Measurements from ENCODE around the gene ZBED4. TPM values are rescaled to one million over a fixed set of nuclear protein-coding genes. Genes with fewer than 3 reads are reported as not detected.
A peak's percentile ranks its signal among the peaks of the same experiment; 100 is the strongest.

ZBED4 gene
- total RNA-seq, 1 experiment from 2014 or later = 31.5 TPM

- Histone ChIP-seq H3K9me3 (ENCODE audit: low read depth, low read length, poor library complexity, severe bottlenecking) (no peaks in the 10 kb centered on the region), H3K27ac (ENCODE audit: low read depth, low read length, poor library complexity, severe bottlenecking) (no peak overlapping the region), H3K4me3 (ENCODE audit: low read depth, low read length, poor library complexity, severe bottlenecking) (no peak overlapping the region), H3K4me1 (ENCODE audit: insufficient read depth, low read length, poor library complexity, severe bottlenecking) (peaks cover 17% of the 10 kb centered on the region), H3K27me3 (replicated peaks; ENCODE audit: insufficient read depth, low read depth, low read length, poor library complexity) (no peaks in the 10 kb centered on the region), H3K36me3 (ENCODE audit: insufficient read depth, low read length, poor library complexity, severe bottlenecking) (no peaks in the 10 kb centered on the region)
- BruUV-seq (replicated peaks) = no TSS peak
- TF ChIP-seq CTCF (conservative IDR thresholded peaks at IDR 0.05; ENCODE audit: low read depth, low read length) (no peak), EZH2 (IDR thresholded peaks at IDR 0.05; ENCODE audit: borderline replicate concordance, low read depth, low read length, poor library complexity, severe bottlenecking) (no peak)
- intact Hi-C loops (cut with micrococcal nuclease; ENCODE audit: unreplicated experiment) = no loop called here
- DNase-seq (ENCODE audit: low spot score) = no peak
- ChIA-PET CTCF (no interaction called here), POLR2A (ENCODE audit: low non-redundant PET) (no interaction called here)
Observed at GRCh38 chr22:49922484-49922883, 68.8 kb downstream of the ZBED4 start.

- POLR2A ChIA-PET (ENCODE audit: low non-redundant PET) = no interaction called here
- DNase-seq (ENCODE audit: low spot score) = no peak
- Histone ChIP-seq H3K4me3 (ENCODE audit: low read depth, low read length, poor library complexity, severe bottlenecking) (no peak overlapping the region), H3K36me3 (ENCODE audit: insufficient read depth, low read length, poor library complexity, severe bottlenecking) (no peaks in the 10 kb centered on the region), H3K9me3 (ENCODE audit: low read depth, low read length, poor library complexity, severe bottlenecking) (no peaks in the 10 kb centered on the region), H3K27me3 (replicated peaks; ENCODE audit: insufficient read depth, low read depth, low read length, poor library complexity) (no peaks in the 10 kb centered on the region), H3K27ac (ENCODE audit: low read depth, low read length, poor library complexity, severe bottlenecking) (peak overlapping the region; percentile 63), H3K4me1 (ENCODE audit: insufficient read depth, low read length, poor library complexity, severe bottlenecking) (peaks cover 17% of the 10 kb centered on the region)
- TF ChIP-seq CTCF (conservative IDR thresholded peaks at IDR 0.05; ENCODE audit: low read depth, low read length) (no peak), EZH2 (IDR thresholded peaks at IDR 0.05; ENCODE audit: borderline replicate concordance, low read depth, low read length, poor library complexity, severe bottlenecking) (no peak)
- BruUV-seq (replicated peaks) = no TSS peak
- intact Hi-C loops (cut with micrococcal nuclease; ENCODE audit: unreplicated experiment) = no loop called here
- CTCF ChIA-PET = no interaction called here
Observed at GRCh38 chr22:49922926-49923325, 69.3 kb downstream of the ZBED4 start.

GRCh38 chr22:49923445-49923844 is 69.8 kb downstream of the ZBED4 start:
- intact Hi-C loops (cut with micrococcal nuclease; ENCODE audit: unreplicated experiment) = no loop called here
- Histone ChIP-seq H3K9me3 (ENCODE audit: low read depth, low read length, poor library complexity, severe bottlenecking) (no peaks in the 10 kb centered on the region), H3K36me3 (ENCODE audit: insufficient read depth, low read length, poor library complexity, severe bottlenecking) (no peaks in the 10 kb centered on the region), H3K27ac (ENCODE audit: low read depth, low read length, poor library complexity, severe bottlenecking) (peak overlapping the region; percentile 63), H3K27me3 (replicated peaks; ENCODE audit: insufficient read depth, low read depth, low read length, poor library complexity) (no peaks in the 10 kb centered on the region), H3K4me3 (ENCODE audit: low read depth, low read length, poor library complexity, severe bottlenecking) (no peak overlapping the region), H3K4me1 (ENCODE audit: insufficient read depth, low read length, poor library complexity, severe bottlenecking) (peaks cover 17% of the 10 kb centered on the region)
- CTCF ChIA-PET = no interaction called here
- TF ChIP-seq CTCF (conservative IDR thresholded peaks at IDR 0.05; ENCODE audit: low read depth, low read length) = peak; percentile 52
- no peak for TF ChIP-seq EZH2 (IDR thresholded peaks at IDR 0.05; ENCODE audit: borderline replicate concordance, low read depth, low read length, poor library complexity, severe bottlenecking)
- POLR2A ChIA-PET (ENCODE audit: low non-redundant PET) = no interaction called here
- DNase-seq (ENCODE audit: low spot score) = peak; percentile 55
- BruUV-seq (replicated peaks) = no TSS peak

Data from A673 (cell line).